ENCODE measurements around the gene RAMACL.

The RAMACL gene

DNA sequence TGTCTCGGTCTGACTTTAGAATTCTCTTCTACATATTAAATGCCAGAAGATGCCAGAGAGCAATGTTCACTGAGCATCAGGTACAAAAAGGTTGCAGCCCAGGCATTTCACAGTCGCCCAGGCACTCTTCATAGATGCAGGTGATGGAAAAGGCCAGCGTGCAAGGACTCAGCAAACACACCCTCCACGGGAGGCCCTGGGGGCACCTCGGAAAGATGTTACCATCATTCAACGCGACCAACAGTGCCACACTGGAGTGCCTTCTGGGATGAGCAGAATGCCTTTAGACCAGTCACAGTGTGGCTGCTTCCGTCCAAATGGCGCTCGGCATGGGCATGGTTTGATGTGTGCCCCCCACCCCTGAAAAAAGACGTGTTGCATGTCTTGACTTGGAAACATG is 4.5 kb upstream of the RAMACL start:
- ChIA-PET POLR2A (no interaction called here), CTCF (no interaction called here)
- Histone ChIP-seq H3K4me3 (ENCODE audit: low read depth, low read length) (no peak overlapping the region), H3K27ac (ENCODE audit: extremely low read depth, low read depth, low read length) (no peak overlapping the region), H3K36me3 (ENCODE audit: control insufficient read depth in 2 of 2, insufficient read depth in 1 of 2, low read length in 2 of 2) (no peaks in the 10 kb centered on the region), H3K9me3 (ENCODE audit: control insufficient read depth, insufficient read depth, low read depth, low read length) (no peaks in the 10 kb centered on the region), H3K4me1 (ENCODE audit: control insufficient read depth, insufficient read depth, low read length) (no peaks in the 10 kb centered on the region; the same call in 1 of the 2 replicates)
- TF ChIP-seq, protein P1, sequence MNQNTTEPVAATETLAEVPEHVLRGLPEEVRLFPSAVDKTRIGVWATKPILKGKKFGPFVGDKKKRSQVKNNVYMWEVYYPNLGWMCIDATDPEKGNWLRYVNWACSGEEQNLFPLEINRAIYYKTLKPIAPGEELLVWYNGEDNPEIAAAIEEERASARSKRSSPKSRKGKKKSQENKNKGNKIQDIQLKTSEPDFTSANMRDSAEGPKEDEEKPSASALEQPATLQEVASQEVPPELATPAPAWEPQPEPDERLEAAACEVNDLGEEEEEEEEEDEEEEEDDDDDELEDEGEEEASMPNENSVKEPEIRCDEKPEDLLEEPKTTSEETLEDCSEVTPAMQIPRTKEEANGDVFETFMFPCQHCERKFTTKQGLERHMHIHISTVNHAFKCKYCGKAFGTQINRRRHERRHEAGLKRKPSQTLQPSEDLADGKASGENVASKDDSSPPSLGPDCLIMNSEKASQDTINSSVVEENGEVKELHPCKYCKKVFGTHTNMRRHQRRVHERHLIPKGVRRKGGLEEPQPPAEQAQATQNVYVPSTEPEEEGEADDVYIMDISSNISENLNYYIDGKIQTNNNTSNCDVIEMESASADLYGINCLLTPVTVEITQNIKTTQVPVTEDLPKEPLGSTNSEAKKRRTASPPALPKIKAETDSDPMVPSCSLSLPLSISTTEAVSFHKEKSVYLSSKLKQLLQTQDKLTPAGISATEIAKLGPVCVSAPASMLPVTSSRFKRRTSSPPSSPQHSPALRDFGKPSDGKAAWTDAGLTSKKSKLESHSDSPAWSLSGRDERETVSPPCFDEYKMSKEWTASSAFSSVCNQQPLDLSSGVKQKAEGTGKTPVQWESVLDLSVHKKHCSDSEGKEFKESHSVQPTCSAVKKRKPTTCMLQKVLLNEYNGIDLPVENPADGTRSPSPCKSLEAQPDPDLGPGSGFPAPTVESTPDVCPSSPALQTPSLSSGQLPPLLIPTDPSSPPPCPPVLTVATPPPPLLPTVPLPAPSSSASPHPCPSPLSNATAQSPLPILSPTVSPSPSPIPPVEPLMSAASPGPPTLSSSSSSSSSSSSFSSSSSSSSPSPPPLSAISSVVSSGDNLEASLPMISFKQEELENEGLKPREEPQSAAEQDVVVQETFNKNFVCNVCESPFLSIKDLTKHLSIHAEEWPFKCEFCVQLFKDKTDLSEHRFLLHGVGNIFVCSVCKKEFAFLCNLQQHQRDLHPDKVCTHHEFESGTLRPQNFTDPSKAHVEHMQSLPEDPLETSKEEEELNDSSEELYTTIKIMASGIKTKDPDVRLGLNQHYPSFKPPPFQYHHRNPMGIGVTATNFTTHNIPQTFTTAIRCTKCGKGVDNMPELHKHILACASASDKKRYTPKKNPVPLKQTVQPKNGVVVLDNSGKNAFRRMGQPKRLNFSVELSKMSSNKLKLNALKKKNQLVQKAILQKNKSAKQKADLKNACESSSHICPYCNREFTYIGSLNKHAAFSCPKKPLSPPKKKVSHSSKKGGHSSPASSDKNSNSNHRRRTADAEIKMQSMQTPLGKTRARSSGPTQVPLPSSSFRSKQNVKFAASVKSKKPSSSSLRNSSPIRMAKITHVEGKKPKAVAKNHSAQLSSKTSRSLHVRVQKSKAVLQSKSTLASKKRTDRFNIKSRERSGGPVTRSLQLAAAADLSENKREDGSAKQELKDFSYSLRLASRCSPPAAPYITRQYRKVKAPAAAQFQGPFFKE (tag by site-specific recombination; IDR thresholded peaks at IDR 0.05; ENCODE audit: borderline replicate concordance), result no peak
- TF ChIP-seq ZNF555 (tag by site-specific recombination; conservative IDR thresholded peaks at IDR 0.05) (no peak), ZNF155 (tag by site-specific recombination; IDR thresholded peaks at IDR 0.05) (no peak), ZNF211 (tag by site-specific recombination; IDR thresholded peaks at IDR 0.05; ENCODE audit: low read depth) (no peak), ZNF121 (tag by site-specific recombination; IDR thresholded peaks at IDR 0.05) (no peak), ZNF366 (tag by site-specific recombination; conservative IDR thresholded peaks at IDR 0.05) (no peak), REPIN1 (tag by site-specific recombination; IDR thresholded peaks at IDR 0.05; ENCODE audit: low read depth) (no peak), ZNF2 (tag by site-specific recombination; IDR thresholded peaks at IDR 0.05) (no peak), ZNF311 (tag by site-specific recombination; IDR thresholded peaks at IDR 0.05; ENCODE audit: borderline replicate concordance) (no peak), OSR2 (tag by site-specific recombination; IDR thresholded peaks at IDR 0.05) (no peak), AEBP2 (tag by site-specific recombination; IDR thresholded peaks at IDR 0.05; ENCODE audit: borderline replicate concordance) (no peak), ZNF670 (tag by site-specific recombination; IDR thresholded peaks at IDR 0.05; ENCODE audit: low read depth) (no peak), YY1 (tag by site-specific recombination; IDR thresholded peaks at IDR 0.05) (no peak), ZFHX2 (tag by site-specific recombination; conservative IDR thresholded peaks at IDR 0.05) (no peak), SCRT1 (tag by site-specific recombination; IDR thresholded peaks at IDR 0.05; ENCODE audit: borderline replicate concordance) (no peak), ZNF585B (tag by site-specific recombination; IDR thresholded peaks at IDR 0.05) (no peak)
- TF ChIP-seq, protein P2, sequence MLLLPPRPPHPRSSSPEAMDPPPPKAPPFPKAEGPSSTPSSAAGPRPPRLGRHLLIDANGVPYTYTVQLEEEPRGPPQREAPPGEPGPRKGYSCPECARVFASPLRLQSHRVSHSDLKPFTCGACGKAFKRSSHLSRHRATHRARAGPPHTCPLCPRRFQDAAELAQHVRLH (tag by site-specific recombination; IDR thresholded peaks at IDR 0.05), result no peak
- TF ChIP-seq, protein P3, sequence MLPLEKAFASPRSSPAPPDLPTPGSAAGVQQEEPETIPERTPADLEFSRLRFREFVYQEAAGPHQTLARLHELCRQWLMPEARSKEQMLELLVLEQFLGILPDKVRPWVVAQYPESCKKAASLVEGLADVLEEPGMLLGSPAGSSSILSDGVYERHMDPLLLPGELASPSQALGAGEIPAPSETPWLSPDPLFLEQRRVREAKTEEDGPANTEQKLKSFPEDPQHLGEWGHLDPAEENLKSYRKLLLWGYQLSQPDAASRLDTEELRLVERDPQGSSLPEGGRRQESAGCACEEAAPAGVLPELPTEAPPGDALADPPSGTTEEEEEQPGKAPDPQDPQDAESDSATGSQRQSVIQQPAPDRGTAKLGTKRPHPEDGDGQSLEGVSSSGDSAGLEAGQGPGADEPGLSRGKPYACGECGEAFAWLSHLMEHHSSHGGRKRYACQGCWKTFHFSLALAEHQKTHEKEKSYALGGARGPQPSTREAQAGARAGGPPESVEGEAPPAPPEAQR (tag by site-specific recombination; IDR thresholded peaks at IDR 0.05), result no peak
- TF ChIP-seq, protein P4, sequence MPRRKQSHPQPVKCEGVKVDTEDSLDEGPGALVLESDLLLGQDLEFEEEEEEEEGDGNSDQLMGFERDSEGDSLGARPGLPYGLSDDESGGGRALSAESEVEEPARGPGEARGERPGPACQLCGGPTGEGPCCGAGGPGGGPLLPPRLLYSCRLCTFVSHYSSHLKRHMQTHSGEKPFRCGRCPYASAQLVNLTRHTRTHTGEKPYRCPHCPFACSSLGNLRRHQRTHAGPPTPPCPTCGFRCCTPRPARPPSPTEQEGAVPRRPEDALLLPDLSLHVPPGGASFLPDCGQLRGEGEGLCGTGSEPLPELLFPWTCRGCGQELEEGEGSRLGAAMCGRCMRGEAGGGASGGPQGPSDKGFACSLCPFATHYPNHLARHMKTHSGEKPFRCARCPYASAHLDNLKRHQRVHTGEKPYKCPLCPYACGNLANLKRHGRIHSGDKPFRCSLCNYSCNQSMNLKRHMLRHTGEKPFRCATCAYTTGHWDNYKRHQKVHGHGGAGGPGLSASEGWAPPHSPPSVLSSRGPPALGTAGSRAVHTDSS (tag by site-specific recombination; IDR thresholded peaks at IDR 0.05), result no peak
- TF ChIP-seq, protein P5, sequence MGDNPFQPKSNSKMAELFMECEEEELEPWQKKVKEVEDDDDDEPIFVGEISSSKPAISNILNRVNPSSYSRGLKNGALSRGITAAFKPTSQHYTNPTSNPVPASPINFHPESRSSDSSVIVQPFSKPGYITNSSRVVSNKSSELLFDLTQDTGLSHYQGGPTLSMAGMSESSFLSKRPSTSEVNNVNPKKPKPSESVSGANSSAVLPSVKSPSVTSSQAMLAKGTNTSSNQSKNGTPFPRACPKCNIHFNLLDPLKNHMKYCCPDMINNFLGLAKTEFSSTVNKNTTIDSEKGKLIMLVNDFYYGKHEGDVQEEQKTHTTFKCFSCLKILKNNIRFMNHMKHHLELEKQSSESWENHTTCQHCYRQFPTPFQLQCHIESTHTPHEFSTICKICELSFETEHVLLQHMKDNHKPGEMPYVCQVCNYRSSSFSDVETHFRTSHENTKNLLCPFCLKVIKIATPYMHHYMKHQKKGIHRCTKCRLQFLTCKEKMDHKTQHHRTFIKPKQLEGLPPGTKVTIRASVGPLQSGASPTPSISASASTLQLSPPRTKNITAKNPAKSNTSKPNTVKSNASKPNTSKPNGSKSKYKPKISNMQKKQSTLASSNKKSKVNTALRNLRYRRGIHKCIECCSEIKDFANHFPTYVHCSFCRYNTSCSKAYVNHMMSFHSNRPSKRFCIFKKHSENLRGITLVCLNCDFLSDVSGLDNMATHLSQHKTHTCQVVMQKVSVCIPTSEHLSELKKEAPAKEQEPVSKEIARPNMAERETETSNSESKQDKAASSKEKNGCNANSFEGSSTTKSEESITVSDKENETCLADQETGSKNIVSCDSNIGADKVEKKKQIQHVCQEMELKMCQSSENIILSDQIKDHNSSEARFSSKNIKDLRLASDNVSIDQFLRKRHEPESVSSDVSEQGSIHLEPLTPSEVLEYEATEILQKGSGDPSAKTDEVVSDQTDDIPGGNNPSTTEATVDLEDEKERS (tag by site-specific recombination; IDR thresholded peaks at IDR 0.05), result no peak
